A549 (cell line): ENCODE results near the gene HOXB5. TPM values are rescaled to one million over a fixed set of nuclear protein-coding genes. Genes with fewer than 3 reads are reported as not detected.
A peak's percentile ranks its signal among the peaks of the same experiment; 100 is the strongest.

ENCODE experiments used
- ATAC-seq, 2 experiments: fragments of 200-7000 bp in 1 of 2; fragments of >200 bp in 1 of 2; cut with Nextera tagmentation in 1 of 2; cut with Tn5 transposase in 1 of 2; 3 replicates each; pipeline versions ENCODE4 v1.8.0 to v1.9.1; 2018 to 2020; ENCODE audit warnings: mild to moderate bottlenecking in 1 of 2, moderate library complexity in 1 of 2
- CTCF ChIA-PET: fragments of 300-600 bp; sonication (Branson Sonifier 250); formaldehyde crosslinking; extraction: SDS; loops from one replicate; lab custom pipeline; 2021; ENCODE audit warnings: antibody characterized with exemption, inconsistent platforms; lab: Yijun Ruan, JAX
- POLR2A ChIA-PET: fragments of 350-600 bp; formaldehyde crosslinking; extraction: SDS; loops from one replicate; lab custom pipeline; 2021; ENCODE audit warnings: antibody characterized with exemption, inconsistent platforms; lab: Yijun Ruan, JAX
- DNase-seq, 2 experiments: peaks; one replicate each; pipeline versions ENCODE4 v3.0.0 to v3.0.0-alpha.2; 2011 to 2016; ENCODE audit warnings: low read depth in 1 of 2, low spot score in 1 of 2
- FAIRE-seq: peaks from 2 replicates; lab custom pipeline; 2011; peaks lifted over from hg19 to GRCh38; lab: Jason Lieb, UNC
- H3K27ac ChIP-seq, 2 experiments: fragments of >200 bp; sonication (Bioruptor Twin); formaldehyde crosslinking; 3 replicates each; pipeline ENCODE4 v1.5.1; 2016 to 2017
- H3K4me1 ChIP-seq: fragments of >200 bp; sonication (Bioruptor Twin); formaldehyde crosslinking; 3 replicates; pipeline ENCODE4 v1.6.1; 2016
- H3K4me2 ChIP-seq: fragments of >200 bp; sonication (Bioruptor Twin); formaldehyde crosslinking; 3 replicates; pipeline ENCODE4 v1.6.1; 2016
- H3K4me3 ChIP-seq: fragments of >200 bp; sonication (Bioruptor Twin); formaldehyde crosslinking; 3 replicates; pipeline ENCODE4 v1.5.1; 2016
- H3K9me3 ChIP-seq: fragments of >200 bp; sonication (Bioruptor Twin); formaldehyde crosslinking; 3 replicates; pipeline ENCODE4 v1.6.1; 2016
- ATOH8 ChIP-seq: fragments of 250-450 bp; sonication (Bioruptor Pico); IDR thresholded peaks from 2 replicates; pipeline ENCODE4 v1.5.0; 2020; ENCODE audit warnings: low read depth, mild to moderate bottlenecking, moderate library complexity
- BCL3 ChIP-seq: fragments of >200 bp; sonication (Bioruptor Twin); formaldehyde crosslinking; IDR thresholded peaks from 3 replicates; pipeline ENCODE4 v1.6.1; 2016
- CBX2 ChIP-seq: fragments of 200-600 bp; sonication (generic); IDR thresholded peaks from 2 replicates; pipeline ENCODE4 v1.6.1; 2016; ENCODE audit warnings: low read depth, mild to moderate bottlenecking, borderline replicate concordance
- CHD2 ChIP-seq: fragments of 150-350 bp; IDR thresholded peaks from 2 replicates; pipeline ENCODE4 v1.6.1; 2014; ENCODE audit warnings: low read length; ENCODE audit not compliant: partially characterized antibody
- FOXS1 ChIP-seq: fragments of 250-450 bp; sonication (Bioruptor Pico); IDR thresholded peaks from 2 replicates; pipeline ENCODE4 v1.5.0; 2020; ENCODE audit warnings: mild to moderate bottlenecking, moderate library complexity
- HES2 ChIP-seq: fragments of >200 bp; sonication (Bioruptor Twin); formaldehyde crosslinking; IDR thresholded peaks from 2 replicates; pipeline ENCODE4 v1.6.1; 2016
- HEYL ChIP-seq: fragments of 250-450 bp; sonication (Bioruptor Pico); IDR thresholded peaks from 2 replicates; pipeline ENCODE4 v1.8.0; 2021; ENCODE audit warnings: mild to moderate bottlenecking, moderate library complexity
- HMGXB4 ChIP-seq: fragments of 250-450 bp; sonication (Bioruptor Pico); IDR thresholded peaks from 2 replicates; pipeline ENCODE4 v1.5.0; 2021; ENCODE audit warnings: mild to moderate bottlenecking, moderate library complexity, borderline replicate concordance
- HOXA7 ChIP-seq: fragments of 250-450 bp; sonication (Bioruptor Pico); IDR thresholded peaks from 2 replicates; pipeline ENCODE4 v1.5.0; 2020; ENCODE audit warnings: mild to moderate bottlenecking, moderate library complexity
- HOXB13 ChIP-seq: fragments of 250-450 bp; sonication (Bioruptor Pico); IDR thresholded peaks from 2 replicates; pipeline ENCODE4 v1.5.0; 2020; ENCODE audit warnings: low read depth, mild to moderate bottlenecking, moderate library complexity
- HOXB5 ChIP-seq: fragments of 250-450 bp; sonication (Bioruptor Pico); IDR thresholded peaks from 2 replicates; pipeline ENCODE4 v1.5.0; 2020; ENCODE audit warnings: mild to moderate bottlenecking, moderate library complexity
- MAZ ChIP-seq: fragments of 150-350 bp; IDR thresholded peaks from 2 replicates; pipeline ENCODE4 v1.6.1; 2014; ENCODE audit warnings: antibody characterized with exemption, low read depth, low read length, borderline replicate concordance
- RCOR1 ChIP-seq: fragments of 150-350 bp; IDR thresholded peaks from 2 replicates; pipeline ENCODE4 v1.6.1; 2014; ENCODE audit warnings: antibody characterized with exemption, low read length, low read depth
- TP53 ChIP-seq: fragments of 250-450 bp; sonication (Bioruptor Pico); IDR thresholded peaks from 2 replicates; pipeline ENCODE4 v1.5.0; 2021; ENCODE audit warnings: mild to moderate bottlenecking, moderate library complexity
- USF2 ChIP-seq: fragments of 450-650 bp; IDR thresholded peaks from 2 replicates; pipeline ENCODE4 v1.6.1; 2014; ENCODE audit warnings: antibody characterized with exemption
- ZFP36 ChIP-seq: fragments of 450-650 bp; IDR thresholded peaks from 2 replicates; pipeline ENCODE4 v1.6.1; 2014; ENCODE audit warnings: borderline replicate concordance; ENCODE audit not compliant: partially characterized antibody
- ZNF302 ChIP-seq: fragments of 250-450 bp; sonication (Bioruptor Pico); IDR thresholded peaks from 2 replicates; pipeline ENCODE4 v1.9.0; 2021; ENCODE audit warnings: inconsistent platforms, mild to moderate bottlenecking, moderate library complexity
- WGBS: methylation state at CpG from one replicate; pipeline ENCODE4 v1.1.6; 2017; ENCODE audit errors: missing lambda C conversion rate; 5-methylcytosine and 5-hydroxymethylcytosine counted together
- polyA plus RNA-seq, 4 experiments: library from polyadenylated mRNA; depleted of rRNA in 3 of 4; stranded (reverse); fragments of >200 nt; fragmentation: RNase III in 1 of 4; extraction: RNeasy Plus Mini Kit Qiagen cat#74134 plus additional on column Dnase treatment in 1 of 4; gene quantifications; 2 replicates in 3 of 4; 3 replicates in 1 of 4; pipeline ENCODE4 v1.2.3, GENCODE V29; 2011 to 2017

HOXB5 gene
- polyA plus RNA-seq, 2 of the 4 experiments (the other 2 are of a cell fraction): 2.5 to 3.0 TPM

- Histone ChIP-seq H3K4me1 (peaks cover 21% of the 10 kb centered on the region), H3K4me3 (no peak overlapping the region; the same call in 2 of the 3 replicates)
- POLR2A ChIA-PET: no interaction called here
- DNase-seq: no peak
- no peak for TF ChIP-seq ZNF302 (CRISPR knock-in tag)
- TF ChIP-seq, all 56 proteins: peak for 0
- peak overlapping the region; percentile 71 to 86; a peak in 5 of 6 replicates for H3K27ac ChIP-seq
- H3K4me2 ChIP-seq: peak overlapping the region; percentile 99
- no peak for FAIRE-seq
- no peaks in the 10 kb centered on the region for H3K9me3 ChIP-seq
- CTCF ChIA-PET: interaction anchor here (1.0 to 3.5 kb wide), 10 partner anchors 23 to 371 kb away, joined by 3 to 19 read pairs (median 4); no protein-coding TSS in a partner anchor
- ATAC-seq: no peak
- WGBS: 87% methylated on average over 34 of the region's 34 CpGs
These were observed 7.0 kb downstream of the HOXB5 start for GRCh38 chr17:48586355-48587258.

- FAIRE-seq (no peak), ATAC-seq (no peak), DNase-seq (no peak)
- TF ChIP-seq USF2: no peak
- TF ChIP-seq BCL3: no peak
- TF ChIP-seq HOXB13 (CRISPR knock-in tag): no peak
- TF ChIP-seq HEYL (CRISPR knock-in tag): no peak
- no peak for TF ChIP-seq CHD2
- TF ChIP-seq HMGXB4 (CRISPR knock-in tag): no peak
- TF ChIP-seq CBX2: no peak
- TF ChIP-seq HES2: no peak
- TF ChIP-seq ZNF302 (CRISPR knock-in tag): no peak
- no peak for TF ChIP-seq FOXS1
- TF ChIP-seq ATOH8 (CRISPR knock-in tag): no peak
- no peak for TF ChIP-seq HOXA7 (CRISPR knock-in tag)
- TF ChIP-seq ZFP36: no peak
- ChIA-PET POLR2A (no interaction called here), CTCF (interaction anchor here (0.8 to 1.8 kb wide), 6 partner anchors 10 to 249 kb away, joined by 3 to 8 read pairs (median 4); no protein-coding TSS in a partner anchor)
- H3K4me2 ChIP-seq: peak overlapping the region; percentile 99
- H3K4me1 ChIP-seq: peaks cover 21% of the 10 kb centered on the region
- peak overlapping the region; percentile 71 to 86; a peak in 5 of 6 replicates for H3K27ac ChIP-seq
- 85% methylated on average over 2 of the region's 2 CpGs for WGBS
- peak overlapping the region; percentile 56 for H3K4me3 ChIP-seq
- no peaks in the 10 kb centered on the region for H3K9me3 ChIP-seq
These were observed 9.3 kb downstream of the HOXB5 start for GRCh38 chr17:48584223-48584741.

GRCh38 chr17:48583708-48584222 lies 9.8 kb downstream of the HOXB5 start:
- TF ChIP-seq TP53 (CRISPR knock-in tag) (no peak), HOXB5 (CRISPR knock-in tag) (no peak), MAZ (no peak), RCOR1 (no peak), USF2 (no peak), HMGXB4 (CRISPR knock-in tag) (no peak)
- H3K4me3 ChIP-seq: no peak overlapping the region
- WGBS: 93% methylated on average over 3 of the region's 3 CpGs
- H3K4me1 ChIP-seq: peaks cover 21% of the 10 kb centered on the region
- no peak for ATAC-seq
- no peak overlapping the region for H3K4me2 ChIP-seq
- ChIA-PET CTCF (interaction anchor here (0.7 to 1.8 kb wide), 12 partner anchors 9 to 368 kb away, joined by 3 to 8 read pairs (median 4); partner anchors contain the start of gene HOXB8), POLR2A (no interaction called here)
- H3K27ac ChIP-seq: no peak overlapping the region
- no peak for FAIRE-seq
- DNase-seq: no peak
- H3K9me3 ChIP-seq: no peaks in the 10 kb centered on the region
